GM19397 (cell line): ENCODE results near the gene FRMD8.

Source experiments
- ATAC-seq: cut with Tn5 transposase; IDR thresholded peaks from one replicate; pipeline ENCODE4 v1.9.1; 2021; ENCODE audit warnings: mild to moderate bottlenecking, moderate library complexity; ENCODE audit not compliant: unreplicated experiment

The FRMD8 gene

DNA sequence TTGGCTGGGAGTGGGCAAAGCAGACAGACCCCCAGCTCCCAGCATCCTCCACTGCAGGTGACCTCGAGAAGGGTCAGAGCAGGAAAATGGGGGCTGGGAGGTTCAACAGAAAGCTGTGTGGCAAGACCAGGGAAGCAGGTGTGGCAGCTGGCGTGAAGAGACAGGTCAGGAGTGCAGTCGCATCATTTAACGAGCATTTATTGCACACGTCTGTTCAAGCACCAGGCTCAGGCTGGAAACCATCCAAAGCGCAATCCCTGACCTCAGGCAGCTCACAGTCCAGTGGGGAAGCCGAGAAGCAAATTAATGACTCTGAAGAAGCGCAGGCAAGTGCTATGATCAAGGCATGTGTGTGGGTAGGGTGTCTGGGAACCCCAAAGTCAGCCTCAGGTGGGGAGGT is 11.4 kb upstream of the FRMD8 start:
- no peak for ATAC-seq

DNA sequence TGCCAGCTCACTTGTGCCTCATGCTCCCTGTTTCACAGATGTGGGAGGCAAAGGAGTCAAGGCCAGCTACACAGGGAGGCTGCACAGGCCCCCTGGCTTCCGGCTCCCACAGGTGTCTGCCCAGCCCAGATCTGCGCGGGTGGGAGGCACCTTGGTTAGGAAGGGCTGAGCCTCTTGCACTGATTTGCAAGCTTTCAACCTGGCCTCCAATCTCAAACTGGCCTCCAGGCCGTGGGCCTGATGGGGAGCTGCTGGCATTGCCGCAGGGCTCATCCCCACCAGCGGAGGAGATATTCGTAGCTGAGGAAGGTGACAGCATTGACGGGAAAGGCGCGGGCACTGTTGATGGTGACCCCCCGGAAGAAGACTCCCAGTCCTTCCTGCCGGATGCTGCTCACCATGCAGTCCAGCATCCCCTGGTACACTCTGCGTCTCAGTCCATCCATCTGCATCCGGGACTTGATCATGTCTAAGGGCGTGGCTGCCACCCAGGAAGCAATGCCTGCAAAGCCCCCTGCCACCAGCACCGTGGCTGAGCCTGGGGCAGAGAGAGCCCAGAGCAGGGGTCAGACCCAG is 10.2 kb upstream of the FRMD8 start:
- no peak for ATAC-seq

DNA sequence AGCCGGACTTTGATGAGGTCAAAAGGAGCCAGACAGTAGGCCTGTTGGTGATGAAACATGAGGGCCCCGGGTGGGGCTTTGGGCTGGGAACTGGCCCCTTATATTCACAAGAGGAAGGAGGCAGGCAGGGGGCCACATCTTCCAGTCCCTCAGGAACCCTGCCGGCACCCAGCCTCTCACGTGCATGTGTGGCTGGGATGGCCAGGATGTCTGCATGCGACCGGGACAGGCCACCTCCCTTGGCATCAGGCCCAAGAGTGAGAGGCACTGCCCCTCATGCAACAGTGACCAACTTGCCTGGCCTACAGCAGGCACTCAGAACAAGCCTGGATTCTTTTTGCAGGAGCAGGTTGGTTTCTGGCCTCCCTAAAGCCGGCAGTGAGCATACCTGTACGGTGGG is 9.4 kb upstream of the FRMD8 start:
- ATAC-seq: no peak

DNA sequence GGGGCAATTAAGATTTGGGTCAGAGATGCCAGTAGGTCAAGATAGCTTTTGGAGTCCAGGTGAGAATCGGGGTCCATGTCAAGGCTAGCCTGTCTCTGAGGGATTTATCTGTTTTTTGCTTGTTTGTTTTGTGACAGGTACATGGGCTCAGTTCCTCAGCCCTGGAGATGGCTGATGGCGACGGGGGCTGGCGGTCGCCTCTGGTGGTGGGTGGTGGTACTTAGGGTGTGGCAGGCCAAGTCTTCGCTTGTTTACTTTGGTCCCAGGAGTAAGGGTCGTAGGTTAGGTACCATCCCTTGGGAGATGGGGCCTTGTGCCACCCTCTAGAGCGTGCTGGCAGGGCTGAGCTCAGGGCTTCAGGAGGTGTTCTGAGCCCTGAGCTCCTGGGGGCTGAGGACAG is 8.7 kb upstream of the FRMD8 start:
- no peak for ATAC-seq

DNA sequence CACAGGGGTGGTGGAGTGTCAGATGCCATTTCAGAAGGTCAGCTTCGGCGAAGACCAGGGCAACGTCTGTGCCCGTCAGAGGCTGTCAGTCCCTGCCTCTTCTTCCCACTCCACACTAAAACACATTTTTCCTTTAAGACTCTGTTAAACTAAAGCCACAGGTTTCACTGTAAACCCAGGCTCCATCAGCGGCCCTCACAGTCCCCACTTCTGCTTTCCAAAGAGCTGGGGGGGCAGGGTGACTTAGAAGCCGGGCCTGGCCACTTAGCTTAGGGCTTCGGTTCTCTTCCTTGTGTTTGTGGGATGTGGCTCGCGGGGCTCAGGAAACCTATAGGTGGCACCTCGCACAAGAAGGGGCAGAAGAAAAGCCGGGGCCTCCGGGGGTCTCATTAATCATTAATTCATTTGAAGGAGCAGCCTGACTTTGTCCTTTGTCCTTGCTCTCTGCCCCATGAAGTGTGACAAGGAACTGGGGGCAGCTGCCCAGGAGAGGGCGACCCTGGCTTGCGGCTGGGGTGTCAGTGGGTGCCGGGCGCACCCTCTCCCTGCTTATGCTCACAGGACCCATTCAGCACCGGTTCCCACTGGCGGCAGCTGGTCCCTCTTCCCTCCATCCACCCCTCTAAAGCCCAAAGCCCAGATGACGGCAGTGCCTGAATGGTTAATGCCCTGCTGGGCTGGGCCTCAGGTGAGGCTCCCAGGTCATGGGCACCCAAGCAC is 8.1 kb upstream of the FRMD8 start:
- ATAC-seq: no peak

GRCh38 chr11:65378928-65379638 is 7.4 kb upstream of the FRMD8 start:
- no peak for ATAC-seq

DNA sequence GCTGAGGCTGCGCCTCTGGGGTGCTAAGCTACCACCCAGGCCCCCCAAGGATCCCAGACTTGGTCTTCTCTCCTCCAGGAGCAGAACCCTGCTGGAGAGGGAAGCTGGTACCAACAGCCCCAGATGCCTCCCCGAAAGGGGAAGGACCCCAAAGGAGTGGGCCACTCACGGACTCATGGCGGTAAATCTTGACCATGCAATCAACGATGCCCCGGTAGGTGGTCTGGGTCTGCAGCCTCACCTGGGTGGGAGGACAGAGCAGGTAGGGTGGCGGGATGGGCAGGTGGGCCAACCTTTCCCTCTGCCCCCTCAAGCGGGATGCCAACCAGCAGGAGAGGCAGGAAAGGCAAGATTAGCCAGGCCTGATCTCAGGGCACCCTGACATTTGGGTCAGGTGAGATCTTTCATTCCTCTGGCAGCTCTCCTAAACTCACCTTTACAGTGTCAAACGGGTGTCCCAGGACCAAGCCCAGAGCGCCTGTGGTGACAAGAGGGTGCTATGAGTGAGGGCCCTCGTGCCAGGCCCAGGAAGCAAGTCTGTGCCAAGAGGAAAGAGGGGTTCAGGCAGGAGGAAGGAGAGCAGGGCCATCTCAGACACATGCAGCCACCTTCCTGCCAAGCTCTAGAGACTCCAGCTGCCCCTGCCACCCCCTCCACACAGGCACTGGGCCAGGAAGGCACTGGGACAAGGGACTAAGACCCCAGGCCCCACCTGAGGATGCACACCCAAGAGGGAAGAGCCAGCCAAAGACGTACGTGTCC is 6.6 kb upstream of the FRMD8 start:
- no peak for ATAC-seq

DNA sequence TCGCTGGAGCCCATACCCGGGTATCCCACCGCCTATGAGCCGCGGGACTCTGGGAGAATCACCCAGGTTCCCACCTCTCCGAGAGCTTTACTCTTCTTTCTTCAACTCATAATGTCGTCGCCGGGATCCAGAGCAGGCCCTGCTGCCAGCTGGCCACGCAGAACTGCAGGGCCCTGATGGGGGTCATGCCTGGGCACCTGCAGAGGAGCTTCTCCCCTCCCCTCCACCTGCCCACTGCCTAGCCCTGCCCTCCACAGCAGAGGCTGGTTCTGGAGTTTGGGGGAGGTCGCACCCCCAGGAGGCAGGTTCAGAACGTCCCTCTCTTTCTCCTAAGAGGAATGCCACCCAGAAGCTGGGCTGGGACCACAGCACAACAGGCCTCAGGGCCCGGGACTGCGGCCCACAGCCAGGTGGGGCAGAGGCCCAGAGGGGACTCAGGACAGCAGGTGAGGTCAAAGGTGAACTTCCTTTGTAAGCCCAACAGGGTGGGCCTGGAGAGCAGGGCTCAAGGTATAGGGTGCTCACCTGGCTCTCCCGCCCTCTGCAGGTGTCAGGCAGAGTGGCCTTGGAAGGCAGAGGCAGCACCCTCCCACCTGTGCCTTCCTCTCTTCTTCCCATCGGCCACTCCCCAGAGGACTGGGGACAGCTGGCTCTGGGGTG is 5.8 kb upstream of the FRMD8 start:
- no peak for ATAC-seq

DNA sequence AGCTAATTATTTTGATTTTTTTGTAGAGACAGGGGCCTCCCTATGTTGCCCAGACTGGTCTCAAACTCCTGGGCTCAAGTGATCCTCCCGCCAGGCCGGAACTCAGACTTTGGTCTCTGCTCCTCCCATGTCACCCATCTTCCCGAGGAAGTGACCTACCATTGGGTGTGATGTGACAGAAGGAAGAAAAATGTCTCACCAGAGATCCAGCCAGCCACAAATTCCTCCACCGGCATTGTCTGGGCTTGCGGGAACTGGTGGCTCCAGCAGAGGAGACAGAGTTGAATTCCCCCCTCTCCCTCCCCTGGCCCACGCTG is 4.8 kb upstream of the FRMD8 start:
- ATAC-seq: no peak

DNA sequence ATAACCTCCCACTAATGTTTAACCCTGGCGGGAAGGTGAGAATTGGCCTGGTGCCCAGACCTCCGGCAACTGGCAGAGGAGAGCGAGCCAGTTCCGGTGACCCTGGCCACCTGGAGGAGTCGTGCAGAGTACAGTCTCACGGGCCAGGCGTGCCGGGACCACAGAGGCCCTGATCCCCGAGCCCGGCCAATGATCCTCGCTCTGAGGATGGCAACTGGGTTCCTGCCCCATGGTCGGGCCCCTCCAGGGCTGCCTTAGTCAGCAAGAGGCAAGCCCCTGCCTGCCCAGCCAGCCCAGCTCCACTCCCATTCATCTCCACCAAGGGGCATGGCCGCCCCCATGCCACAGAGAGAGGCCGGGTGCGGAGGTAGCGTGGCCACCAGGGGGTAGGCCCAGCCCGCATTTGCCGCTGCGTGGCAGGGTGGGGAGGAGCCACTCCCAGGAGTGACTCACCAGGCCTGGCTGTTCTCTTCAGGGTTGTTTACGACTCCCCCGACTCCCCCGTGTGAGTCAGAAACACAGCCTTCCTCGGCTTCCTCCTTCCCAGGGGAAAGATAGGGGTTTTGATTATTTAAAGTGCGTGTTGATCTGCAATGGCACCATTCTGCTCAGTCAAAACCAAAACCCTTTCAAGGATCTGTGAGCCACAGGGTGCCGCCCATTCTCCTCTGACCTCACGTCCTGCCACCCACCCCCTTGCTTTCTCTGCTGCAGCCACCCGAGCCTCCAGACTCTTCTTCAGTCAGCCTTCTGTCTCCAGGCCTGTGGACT is 4.2 kb upstream of the FRMD8 start, which contains the start of gene SLC25A45:
TSS of gene SLC25A45 (minus strand) at position 614 of the 771 bp plus-strand sequence. CDS start 695 bp downstream, outside the sequence.
- peak; percentile 60 for ATAC-seq

- ATAC-seq: no peak
Observed at GRCh38 chr11:65382804-65383368, 3.6 kb upstream of the FRMD8 start.

DNA sequence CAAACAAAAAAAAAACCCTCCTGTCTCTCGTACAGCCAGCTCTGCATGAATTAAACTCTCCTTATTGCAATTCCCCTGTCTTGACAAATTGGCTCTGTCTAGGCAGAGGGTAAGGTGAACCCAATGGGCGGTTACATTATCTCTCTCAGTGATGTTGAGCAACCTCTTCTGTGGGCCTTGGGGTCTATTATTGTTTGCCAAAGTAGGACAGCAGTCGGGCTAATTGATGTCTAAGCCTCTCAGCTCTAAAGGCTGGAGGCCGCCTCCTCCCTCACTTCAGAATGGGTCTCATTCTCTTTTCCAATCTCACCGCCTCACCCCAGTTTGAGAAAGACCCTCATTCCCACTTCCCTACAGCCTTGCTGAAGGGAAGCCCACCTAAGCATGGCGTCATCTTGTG is 2.7 kb upstream of the FRMD8 start:
- ATAC-seq: no peak

GRCh38 chr11:65384301-65384889 is 2.0 kb upstream of the FRMD8 start:
- ATAC-seq: no peak

DNA sequence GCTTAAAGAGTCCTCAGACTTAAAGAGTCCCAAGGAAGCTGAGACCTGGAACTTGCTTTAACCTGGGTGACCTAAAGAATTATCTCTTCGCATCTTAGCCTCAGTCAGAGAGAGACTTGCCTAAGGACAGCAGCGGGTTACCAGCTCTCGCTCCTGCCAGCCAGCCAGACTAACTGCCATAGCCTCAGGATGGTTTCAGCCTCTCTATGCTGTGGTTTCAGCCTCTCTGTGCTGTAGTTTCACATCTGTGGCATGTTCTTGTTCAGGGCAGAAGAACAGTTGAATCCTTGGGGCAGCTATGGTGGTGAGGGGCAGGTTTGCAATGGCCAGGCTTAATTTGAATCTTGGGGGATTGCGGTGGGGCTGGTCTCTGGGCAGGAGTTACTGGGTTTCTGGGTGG is 2.3 kb downstream of the FRMD8 start:
- ATAC-seq: no peak

DNA sequence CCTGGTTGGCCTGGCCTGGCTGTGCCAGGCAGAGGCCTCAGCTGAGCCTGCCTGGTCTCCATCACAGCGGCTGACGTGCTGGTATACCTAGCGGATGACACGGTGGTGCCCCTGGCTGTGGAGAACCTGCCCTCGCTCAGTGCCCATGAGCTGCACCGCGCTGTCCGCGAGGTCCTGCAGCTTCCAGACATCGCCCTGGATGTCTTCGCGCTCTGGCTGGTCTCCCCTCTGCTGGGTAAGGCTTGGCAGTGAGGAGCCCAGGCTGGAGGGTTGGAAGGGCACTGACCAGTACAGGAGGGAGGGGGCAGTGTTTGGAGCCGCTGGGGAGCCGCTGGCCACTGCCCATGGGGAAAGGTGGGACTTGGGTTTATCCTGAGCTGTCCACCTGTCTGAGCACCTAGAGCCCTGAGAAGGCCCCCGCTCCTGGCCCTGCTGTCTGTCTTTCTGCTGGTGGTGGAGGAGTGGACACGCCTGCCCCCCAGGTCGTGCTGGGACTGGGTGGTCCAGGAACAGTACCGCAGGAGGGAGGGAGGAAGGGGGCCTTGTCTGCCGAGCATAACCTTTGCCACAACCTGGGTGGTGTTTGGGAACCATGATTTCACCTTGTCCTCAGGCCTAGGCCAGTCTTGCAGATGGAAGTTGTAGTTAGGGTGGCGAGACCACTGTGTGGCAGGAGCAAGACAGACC is 3.0 kb downstream of the FRMD8 start:
- ATAC-seq: no peak

GRCh38 chr11:65390099-65390941 is 3.9 kb downstream of the FRMD8 start:
- ATAC-seq: no peak

GRCh38 chr11:65390996-65391395 is 4.6 kb downstream of the FRMD8 start:
- ATAC-seq: no peak

DNA sequence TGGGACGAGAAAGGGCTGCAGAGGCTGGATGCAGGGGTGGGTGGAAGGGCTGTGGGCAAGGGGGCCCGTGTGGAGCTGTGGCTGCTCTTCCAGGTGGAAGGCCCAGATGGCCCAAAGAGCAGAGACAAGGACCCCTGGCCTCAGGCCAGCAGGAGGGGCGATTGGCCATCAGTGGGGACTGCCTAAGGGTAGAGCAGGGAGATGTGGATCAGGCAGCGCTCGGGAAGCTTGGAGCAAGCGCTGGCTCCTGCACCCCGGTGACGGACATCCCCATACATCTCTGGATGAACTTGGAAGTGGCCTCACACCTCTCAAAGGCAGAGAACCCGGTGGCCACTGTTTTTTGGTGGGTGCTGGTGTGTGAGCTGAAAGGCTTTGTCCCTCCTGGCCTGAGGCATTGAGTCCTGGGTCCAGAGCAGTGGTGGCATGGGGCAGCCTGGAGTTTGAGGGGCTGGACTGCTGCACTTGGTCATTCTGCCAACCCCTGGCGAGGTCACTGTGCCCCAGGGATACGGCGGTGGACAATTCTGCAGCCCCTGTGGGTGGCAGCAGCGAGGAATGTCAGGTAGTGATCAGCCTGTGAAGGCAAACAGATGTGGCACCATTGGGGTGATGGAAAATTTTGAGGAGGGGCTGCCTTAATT is 5.9 kb downstream of the FRMD8 start:
- no peak for ATAC-seq
